ENCODE data around the gene NTSR1. TPM values are rescaled to one million over a fixed set of nuclear protein-coding genes. Genes with fewer than 3 reads are reported as not detected.

NTSR1 gene
- total and polyA plus RNA-seq, 2 of the 8 experiments (the other 6 are each of a cell fraction or from before 2014, with no cell fraction given), result 0.53 to 0.89 TPM

- POLR2A ChIA-PET (ENCODE audit: partially characterized antibody), result no interaction called here
- Histone ChIP-seq H3K36me3 (ENCODE audit: control insufficient read depth in 2 of 4, insufficient read depth in 4 of 4, low read length in 3 of 4) (no peaks in the 10 kb centered on the region), H2BK20ac (ENCODE audit: low read length) (no peak overlapping the region), H3K27ac (ENCODE audit: low read depth, low read length) (no peak overlapping the region), H2BK5ac (ENCODE audit: low read depth, low read length) (no peak overlapping the region), H3K79me1 (ENCODE audit: low read depth, low read length) (no peaks in the 10 kb centered on the region), H2AFZ (ENCODE audit: low read length) (no peak overlapping the region), H3K4me1 (replicated peaks in 1 of 4; ENCODE audit: control insufficient read depth in 3 of 4, insufficient read depth in 4 of 4, low read length in 3 of 4) (no peaks in the 10 kb centered on the region), H4K91ac (replicated peaks; ENCODE audit: insufficient read length, low read length) (no peak overlapping the region), H3K18ac (ENCODE audit: extremely low read depth, low read length) (no peak overlapping the region), H2BK12ac (ENCODE audit: low read depth, low read length) (no peak overlapping the region), H3K14ac (ENCODE audit: insufficient read length) (no peak overlapping the region), H3K23me2 (ENCODE audit: low read depth, low read length) (no peaks in the 10 kb centered on the region), H3K9ac (replicated peaks in 1 of 4; ENCODE audit: extremely low read depth in 1 of 4, low read depth in 3 of 4, low read length in 3 of 4) (no peak overlapping the region), H3K56ac (replicated peaks; ENCODE audit: insufficient read length, low read depth, low read length) (no peak overlapping the region), H2BK15ac (ENCODE audit: low read length) (no peak overlapping the region), H4K20me1 (replicated peaks in 1 of 2; ENCODE audit: control insufficient read depth in 1 of 2, insufficient read depth in 2 of 2, low read length in 2 of 2) (no peaks in the 10 kb centered on the region), H3K79me2 (ENCODE audit: control insufficient read depth in 1 of 2, insufficient read depth in 2 of 2, low read length in 2 of 2) (no peaks in the 10 kb centered on the region), H3K27me3 (replicated peaks in 1 of 4; ENCODE audit: control insufficient read depth in 3 of 4, extremely low read depth in 1 of 4, insufficient read depth in 3 of 4, low read length in 3 of 4) (no peaks in the 10 kb centered on the region; a peak in 1 of 7 replicates), H2BK120ac (replicated peaks; ENCODE audit: low read depth, low read length) (no peak overlapping the region), H3K23ac (ENCODE audit: insufficient read length) (no peak overlapping the region), H3K9me3 (ENCODE audit: insufficient read depth in 2 of 2, low read depth in 1 of 2, low read length in 1 of 2) (no peaks in the 10 kb centered on the region), H3K4me2 (ENCODE audit: insufficient read depth in 1 of 2, low read depth in 2 of 2, low read length in 2 of 2) (no peak overlapping the region), H4K5ac (ENCODE audit: insufficient read length, low read depth, low read length) (no peak overlapping the region), H3K4ac (replicated peaks; ENCODE audit: insufficient read length, low read depth, low read length) (no peak overlapping the region), H3K4me3 (ENCODE audit: extremely low read depth in 1 of 4, insufficient read depth in 2 of 4, low read depth in 3 of 4, low read length in 4 of 4) (no peak overlapping the region), H2AK5ac (ENCODE audit: low read depth, low read length) (no peak overlapping the region), H4K8ac (ENCODE audit: extremely low read depth, insufficient read depth, low read length) (no peak overlapping the region)
- CTCF ChIA-PET (ENCODE audit: partially characterized antibody), result interaction anchor here (0.6 to 1.5 kb wide), 2 partner anchors 11 to 132 kb away, joined by 3 to 4 read pairs; no protein-coding TSS in a partner anchor
- no peak for FAIRE-seq
- 95% methylated on average over 28 of the region's 31 CpGs; no CpG with 5 or more reads in 1 of the 2 experiments for WGBS, 2 experiments (ENCODE audit: extremely low coverage in 1 of 2, insufficient coverage in 1 of 2, insufficient read length in 1 of 2, insufficient replicate concordance in 2 of 2, low coverage in 1 of 2, low lambda C conversion rate in 2 of 2, missing lambda C conversion rate in 1 of 2)
- DNase-seq (ENCODE audit: low read depth in 1 of 2, low spot score in 2 of 2), result no peak
- TF ChIP-seq EGR1 (IDR thresholded peaks at IDR 0.05; ENCODE audit: borderline replicate concordance, low read depth, low read length) (no peak), ATF3 (IDR thresholded peaks at IDR 0.05; ENCODE audit: insufficient read depth, low read depth, low read length) (no peak)
Measured at GRCh38 chr20:62726716-62727583, 18.3 kb downstream of the NTSR1 start.
